Measurements from ENCODE around the gene PIEZO1. TPM values are rescaled to one million over a fixed set of nuclear protein-coding genes. Genes with fewer than 3 reads are reported as not detected.

The PIEZO1 gene
- total RNA-seq, 1 donor from 2014 or later, result 208 TPM

GRCh38 chr16:88739139-88739976 lies 45.7 kb downstream of the PIEZO1 start:
- DNase-seq (ENCODE audit: low spot score), result no peak
- Mint-ChIP-seq H3K4me3 (ENCODE audit: unreplicated experiment) (no peak overlapping the region), H3K4me1 (ENCODE audit: low read depth) (no peaks in the 10 kb centered on the region), H3K9me3 (ENCODE audit: low read depth) (no peaks in the 10 kb centered on the region), H3K36me3 (ENCODE audit: low read depth) (peaks cover 3% of the 10 kb centered on the region), H3K27ac (ENCODE audit: unreplicated experiment) (no peak overlapping the region), H3K27me3 (ENCODE audit: low read depth) (no peaks in the 10 kb centered on the region)
- TF ChIP-seq, protein P1, sequence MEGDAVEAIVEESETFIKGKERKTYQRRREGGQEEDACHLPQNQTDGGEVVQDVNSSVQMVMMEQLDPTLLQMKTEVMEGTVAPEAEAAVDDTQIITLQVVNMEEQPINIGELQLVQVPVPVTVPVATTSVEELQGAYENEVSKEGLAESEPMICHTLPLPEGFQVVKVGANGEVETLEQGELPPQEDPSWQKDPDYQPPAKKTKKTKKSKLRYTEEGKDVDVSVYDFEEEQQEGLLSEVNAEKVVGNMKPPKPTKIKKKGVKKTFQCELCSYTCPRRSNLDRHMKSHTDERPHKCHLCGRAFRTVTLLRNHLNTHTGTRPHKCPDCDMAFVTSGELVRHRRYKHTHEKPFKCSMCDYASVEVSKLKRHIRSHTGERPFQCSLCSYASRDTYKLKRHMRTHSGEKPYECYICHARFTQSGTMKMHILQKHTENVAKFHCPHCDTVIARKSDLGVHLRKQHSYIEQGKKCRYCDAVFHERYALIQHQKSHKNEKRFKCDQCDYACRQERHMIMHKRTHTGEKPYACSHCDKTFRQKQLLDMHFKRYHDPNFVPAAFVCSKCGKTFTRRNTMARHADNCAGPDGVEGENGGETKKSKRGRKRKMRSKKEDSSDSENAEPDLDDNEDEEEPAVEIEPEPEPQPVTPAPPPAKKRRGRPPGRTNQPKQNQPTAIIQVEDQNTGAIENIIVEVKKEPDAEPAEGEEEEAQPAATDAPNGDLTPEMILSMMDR (IDR thresholded peaks at IDR 0.05), result no peak

- H3K27me3 Mint-ChIP-seq (ENCODE audit: low read depth), result no peaks in the 10 kb centered on the region
- H3K4me3 Mint-ChIP-seq (ENCODE audit: unreplicated experiment), result no peak overlapping the region
- TF ChIP-seq, protein P1 (IDR thresholded peaks at IDR 0.05), result no peak
- peaks cover 5% of the 10 kb centered on the region for H3K36me3 Mint-ChIP-seq (ENCODE audit: low read depth)
- no peak for DNase-seq (ENCODE audit: low spot score)
- H3K4me1 Mint-ChIP-seq (ENCODE audit: low read depth), result no peaks in the 10 kb centered on the region
- H3K9me3 Mint-ChIP-seq (ENCODE audit: low read depth), result no peaks in the 10 kb centered on the region
- H3K27ac Mint-ChIP-seq (ENCODE audit: unreplicated experiment), result no peak overlapping the region
Measured at GRCh38 chr16:88738151-88739084, 46.6 kb downstream of the PIEZO1 start.

GRCh38 chr16:88737298-88738150 lies 47.5 kb downstream of the PIEZO1 start:
- peaks cover 5% of the 10 kb centered on the region for H3K36me3 Mint-ChIP-seq (ENCODE audit: low read depth)
- no peaks in the 10 kb centered on the region for H3K27me3 Mint-ChIP-seq (ENCODE audit: low read depth)
- TF ChIP-seq, protein P1 (IDR thresholded peaks at IDR 0.05), result peak; percentile 96
- no peak overlapping the region for H3K4me3 Mint-ChIP-seq (ENCODE audit: unreplicated experiment)
- no peaks in the 10 kb centered on the region for H3K4me1 Mint-ChIP-seq (ENCODE audit: low read depth)
- H3K9me3 Mint-ChIP-seq (ENCODE audit: low read depth), result no peaks in the 10 kb centered on the region
- H3K27ac Mint-ChIP-seq (ENCODE audit: unreplicated experiment), result no peak overlapping the region
- DNase-seq (ENCODE audit: low spot score), result no peak

GRCh38 chr16:88736496-88736895 lies 48.5 kb downstream of the PIEZO1 start:
- peaks cover 1% of the 10 kb centered on the region for H3K4me1 Mint-ChIP-seq (ENCODE audit: low read depth)
- H3K27me3 Mint-ChIP-seq (ENCODE audit: low read depth), result no peaks in the 10 kb centered on the region
- no peak overlapping the region for H3K27ac Mint-ChIP-seq (ENCODE audit: unreplicated experiment)
- H3K4me3 Mint-ChIP-seq (ENCODE audit: unreplicated experiment), result no peak overlapping the region
- DNase-seq (ENCODE audit: low spot score), result no peak
- TF ChIP-seq, protein P1 (IDR thresholded peaks at IDR 0.05), result no peak
- peaks cover 5% of the 10 kb centered on the region for H3K36me3 Mint-ChIP-seq (ENCODE audit: low read depth)
- H3K9me3 Mint-ChIP-seq (ENCODE audit: low read depth), result no peaks in the 10 kb centered on the region

Data from chondrocyte (in vitro differentiated cells).